Calu3 (cell line): ENCODE measurements around the gene MED27. TPM values are rescaled to one million over a fixed set of nuclear protein-coding genes. Genes with fewer than 3 reads are reported as not detected.

Source experiments
- BruUV-seq: library from RNA; stranded (reverse); fragments of 400-500 nt; replicated peaks from 2 replicates; lab custom pipeline; 2021; lab: Mats Ljungman, UMichigan
- CTCF ChIA-PET: fragments of 300-600 bp; sonication (Branson Sonifier 250); formaldehyde crosslinking; loops from one replicate; lab custom pipeline; 2022; ENCODE audit warnings: antibody characterized with exemption; lab: Charles Lee
- DNase-seq: peaks from one replicate; pipeline ENCODE4 v3.0.0; 2022
- H3K27ac Mint-ChIP-seq: one replicate; pipeline ENCODE4 v1.8.0; 2022; ENCODE audit warnings: mixed read lengths; ENCODE audit not compliant: unreplicated experiment
- H3K27me3 Mint-ChIP-seq: one replicate; pipeline ENCODE4 v1.8.0; 2022; ENCODE audit warnings: mixed read lengths; ENCODE audit not compliant: unreplicated experiment
- H3K36me3 Mint-ChIP-seq: one replicate; pipeline ENCODE4 v1.8.0; 2022; ENCODE audit warnings: mild to moderate bottlenecking, moderate library complexity, mixed read lengths; ENCODE audit not compliant: insufficient read depth, unreplicated experiment
- H3K4me1 Mint-ChIP-seq: one replicate; pipeline ENCODE4 v1.8.0; 2022; ENCODE audit warnings: mild to moderate bottlenecking, low read depth, mixed read lengths; ENCODE audit not compliant: unreplicated experiment
- H3K4me3 Mint-ChIP-seq: one replicate; pipeline ENCODE4 v1.8.0; 2022; ENCODE audit warnings: mild to moderate bottlenecking, low read depth, moderate library complexity, mixed read lengths; ENCODE audit not compliant: unreplicated experiment
- H3K9me3 Mint-ChIP-seq: one replicate; pipeline ENCODE4 v1.8.0; 2022; ENCODE audit warnings: low read depth, mixed read lengths; ENCODE audit not compliant: unreplicated experiment
- CTCF ChIP-seq: fragments of 200-600 bp; IDR thresholded peaks from one replicate; pipeline ENCODE4 v1.8.0; 2022; ENCODE audit warnings: antibody characterized with exemption; ENCODE audit not compliant: unreplicated experiment
- intact Hi-C: fragments of 100-400 bp; cut with micrococcal nuclease; formaldehyde crosslinking; loops from one replicate; pipeline ENCODE4 v1.10.0; 2022; ENCODE audit not compliant: unreplicated experiment
- total RNA-seq: library from RNA; stranded (reverse); gene quantifications from 2 replicates; pipeline ENCODE4 v1.2.3, GENCODE V29; 2022

Gene MED27
- total RNA-seq, 1 experiment from 2014 or later: 19.3 TPM

DNA sequence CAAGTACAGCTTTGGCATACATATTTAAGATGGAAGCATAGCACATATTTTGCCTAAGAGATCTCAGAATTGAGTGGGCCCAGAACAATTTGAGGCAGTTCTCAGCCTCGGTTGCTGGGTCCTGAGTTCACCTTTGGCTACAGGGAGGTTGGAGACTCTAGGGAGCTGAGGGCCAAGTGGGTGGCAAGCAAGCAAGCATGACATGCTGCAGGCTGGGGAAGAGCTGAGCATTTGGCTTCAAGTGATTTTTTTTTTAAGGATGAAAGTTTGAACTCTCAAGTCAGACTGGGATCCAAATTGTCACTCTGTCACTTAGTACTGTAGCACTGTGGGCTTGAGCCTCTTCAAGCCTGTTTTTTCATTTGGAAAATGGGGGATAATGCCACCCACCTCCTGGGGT is 160.5 kb downstream of the MED27 start:
- no peaks in the 10 kb centered on the region for H3K36me3 Mint-ChIP-seq
- no peak for TF ChIP-seq CTCF
- CTCF ChIA-PET: no interaction called here
- DNase-seq: no peak
- H3K9me3 Mint-ChIP-seq: peaks cover 5% of the 10 kb centered on the region
- no peaks in the 10 kb centered on the region for H3K27me3 Mint-ChIP-seq
- no peaks in the 10 kb centered on the region for H3K4me1 Mint-ChIP-seq
- intact Hi-C loops: no loop called here
- no peak overlapping the region for H3K27ac Mint-ChIP-seq
- no peak overlapping the region for H3K4me3 Mint-ChIP-seq
- BruUV-seq: no TSS peak

GRCh38 chr9:131918481-131918880 is 161.2 kb downstream of the MED27 start:
- intact Hi-C loops: no loop called here
- DNase-seq: no peak
- no peaks in the 10 kb centered on the region for H3K4me1 Mint-ChIP-seq

DNA sequence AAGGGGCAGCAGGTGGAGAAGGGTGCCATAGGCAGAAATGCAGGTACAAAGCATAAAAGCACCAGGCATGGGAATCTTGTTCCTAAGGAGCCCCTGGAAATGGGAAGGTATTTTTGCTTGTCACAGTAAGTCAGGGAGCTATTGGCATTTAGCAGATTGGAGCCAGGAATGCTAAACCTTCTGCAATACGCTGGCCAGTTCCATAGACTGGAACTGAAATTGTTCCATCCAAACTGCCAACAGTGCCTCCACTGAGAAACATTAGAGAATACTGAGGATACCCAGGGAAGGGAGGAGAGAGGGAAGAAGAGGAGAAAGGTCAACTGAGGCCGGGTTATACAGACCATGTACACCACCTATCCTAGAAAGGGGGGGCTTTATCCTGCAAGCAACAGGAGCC is 162.7 kb downstream of the MED27 start:
- Mint-ChIP-seq H3K4me3 (no peak overlapping the region), H3K36me3 (no peaks in the 10 kb centered on the region), H3K27ac (no peak overlapping the region), H3K4me1 (no peaks in the 10 kb centered on the region), H3K9me3 (peaks cover 5% of the 10 kb centered on the region), H3K27me3 (no peaks in the 10 kb centered on the region)
- no peak for DNase-seq
- no peak for TF ChIP-seq CTCF
- intact Hi-C loops: no loop called here
- CTCF ChIA-PET: no interaction called here
- no TSS peak for BruUV-seq

More at GRCh38 chr9:131918481-131918880, 161.2 kb downstream of the MED27 start:
- Mint-ChIP-seq H3K36me3 (no peaks in the 10 kb centered on the region), H3K27ac (no peak overlapping the region), H3K9me3 (peaks cover 5% of the 10 kb centered on the region), H3K4me3 (no peak overlapping the region), H3K27me3 (no peaks in the 10 kb centered on the region)
- CTCF ChIA-PET: no interaction called here
- BruUV-seq: no TSS peak
- no peak for TF ChIP-seq CTCF

DNA sequence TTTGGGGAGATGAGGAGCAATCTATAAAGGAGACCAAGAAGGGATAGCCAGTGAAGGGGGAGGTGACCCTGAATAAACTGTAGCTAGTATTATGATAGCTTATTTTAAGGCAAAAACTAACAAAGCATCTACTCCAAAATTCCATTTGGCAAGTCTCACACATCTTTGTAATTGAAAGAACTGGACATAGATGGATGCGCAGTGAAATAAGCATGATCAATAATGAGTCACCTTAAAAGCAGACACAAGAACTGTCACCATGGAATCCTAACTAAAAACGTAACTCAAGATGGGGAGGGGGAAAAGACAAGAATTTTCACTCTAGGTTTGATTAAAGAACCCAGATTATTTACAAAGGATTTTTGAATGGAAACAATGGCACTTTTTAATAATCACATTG is 164.5 kb downstream of the MED27 start:
- H3K4me3 Mint-ChIP-seq: no peak overlapping the region
- peaks cover 5% of the 10 kb centered on the region for H3K9me3 Mint-ChIP-seq
- H3K27me3 Mint-ChIP-seq: no peaks in the 10 kb centered on the region
- CTCF ChIA-PET: no interaction called here
- H3K36me3 Mint-ChIP-seq: no peaks in the 10 kb centered on the region
- no peak for TF ChIP-seq CTCF
- no peaks in the 10 kb centered on the region for H3K4me1 Mint-ChIP-seq
- DNase-seq: no peak
- H3K27ac Mint-ChIP-seq: no peak overlapping the region
- intact Hi-C loops: no loop called here
- no TSS peak for BruUV-seq
